GM12892 (cell line): ENCODE data around the gene VARS2.

Experiments used
- POLR2A ChIP-seq: IDR thresholded peaks from 2 replicates; pipeline ENCODE4 v1.6.1; 2011; ENCODE audit warnings: low read depth, low read length, control low read depth
- POLR2AphosphoS5 ChIP-seq: IDR thresholded peaks from 2 replicates; pipeline ENCODE4 v1.6.1; 2011; ENCODE audit warnings: low read depth, low read length, control low read depth
- TAF1 ChIP-seq: IDR thresholded peaks from 2 replicates; pipeline ENCODE4 v1.6.1; 2011; ENCODE audit warnings: low read depth, mild to moderate bottlenecking, control low read depth, low read length, borderline replicate concordance

DNA sequence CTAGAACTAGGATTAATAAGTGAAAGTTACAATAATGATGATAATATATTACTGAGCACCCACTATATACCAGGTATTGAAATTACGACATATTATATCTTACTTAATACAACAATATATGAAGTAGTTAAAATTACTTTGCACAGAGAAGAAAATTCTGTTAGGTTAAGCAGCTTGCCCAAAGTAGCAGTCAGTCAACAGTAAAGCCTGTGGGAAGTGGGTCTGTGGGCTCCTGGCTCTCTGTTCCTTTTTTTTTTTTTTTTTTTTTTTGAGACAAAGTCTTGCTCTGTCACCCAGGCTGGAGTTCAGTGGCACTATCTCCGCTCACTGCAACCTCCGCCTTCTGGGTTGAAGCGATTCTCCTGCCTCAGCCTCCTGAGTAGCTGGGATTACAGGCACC is 10.8 kb upstream of the VARS2 start:
- TF ChIP-seq POLR2AphosphoS5: no peak
- no peak for TF ChIP-seq POLR2A
- TF ChIP-seq TAF1: no peak
